Middle frontal gyrus (tissue), 1 donor: ENCODE results near the gene UHRF1.
"Not testable (repeated sequence)": the region's sequence is repeated elsewhere in the genome, so short reads cannot be mapped to it uniquely, and the experiment has no call there.

Experiments
- DNase-seq: peaks from one replicate; pipeline ENCODE4 v3.0.0-alpha.2; 2015; ENCODE audit warnings: low spot score; ENCODE audit errors: extremely low spot score

Gene UHRF1

DNA sequence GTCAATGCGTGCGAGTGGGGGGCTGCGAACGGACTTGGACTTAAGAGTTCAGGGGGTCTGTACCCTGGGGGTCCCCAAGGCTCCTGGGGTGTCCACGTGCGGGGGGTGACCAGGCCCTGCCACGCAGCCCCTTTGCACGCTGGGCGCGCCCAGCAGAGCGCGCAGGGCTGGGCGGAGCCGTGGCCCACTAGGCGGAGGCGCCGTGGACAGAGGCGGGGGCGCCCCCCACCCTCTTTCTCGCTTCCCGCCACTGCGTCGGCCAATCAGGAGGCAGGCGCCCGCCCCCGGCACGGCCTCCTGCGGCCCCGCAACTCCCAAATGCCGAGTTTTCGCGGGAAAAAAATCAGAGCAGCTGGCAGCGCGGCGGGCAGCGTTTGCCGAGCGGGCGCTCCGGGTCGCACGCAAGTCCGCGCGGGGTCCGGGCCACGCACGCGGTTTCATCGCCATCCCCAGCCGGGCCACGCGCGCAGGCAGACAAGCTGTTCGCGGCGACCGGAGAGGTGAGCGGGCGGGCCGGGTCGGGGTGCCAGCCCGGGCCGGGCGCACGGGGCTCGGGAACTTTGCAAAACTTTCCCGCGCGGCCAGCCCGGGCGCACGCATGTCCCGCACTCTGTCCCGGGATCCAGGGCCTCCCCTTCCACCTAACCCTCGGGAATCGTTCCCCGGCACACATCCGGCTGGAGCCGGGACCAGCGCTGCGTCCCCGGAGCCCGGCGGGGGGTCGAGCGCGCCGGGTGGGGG, at the start of gene UHRF1:
TSS of gene UHRF1 (plus strand) at position 346 of the 741 bp plus-strand sequence. CDS start 1,385 bp downstream, outside the sequence.
- DNase-seq: no peak

GRCh38 chr19:4859697-4860096, 49.6 kb upstream of the UHRF1 start:
- no peak for DNase-seq

GRCh38 chr19:4861147-4861546, 48.2 kb upstream of the UHRF1 start:
- DNase-seq: no peak

DNA sequence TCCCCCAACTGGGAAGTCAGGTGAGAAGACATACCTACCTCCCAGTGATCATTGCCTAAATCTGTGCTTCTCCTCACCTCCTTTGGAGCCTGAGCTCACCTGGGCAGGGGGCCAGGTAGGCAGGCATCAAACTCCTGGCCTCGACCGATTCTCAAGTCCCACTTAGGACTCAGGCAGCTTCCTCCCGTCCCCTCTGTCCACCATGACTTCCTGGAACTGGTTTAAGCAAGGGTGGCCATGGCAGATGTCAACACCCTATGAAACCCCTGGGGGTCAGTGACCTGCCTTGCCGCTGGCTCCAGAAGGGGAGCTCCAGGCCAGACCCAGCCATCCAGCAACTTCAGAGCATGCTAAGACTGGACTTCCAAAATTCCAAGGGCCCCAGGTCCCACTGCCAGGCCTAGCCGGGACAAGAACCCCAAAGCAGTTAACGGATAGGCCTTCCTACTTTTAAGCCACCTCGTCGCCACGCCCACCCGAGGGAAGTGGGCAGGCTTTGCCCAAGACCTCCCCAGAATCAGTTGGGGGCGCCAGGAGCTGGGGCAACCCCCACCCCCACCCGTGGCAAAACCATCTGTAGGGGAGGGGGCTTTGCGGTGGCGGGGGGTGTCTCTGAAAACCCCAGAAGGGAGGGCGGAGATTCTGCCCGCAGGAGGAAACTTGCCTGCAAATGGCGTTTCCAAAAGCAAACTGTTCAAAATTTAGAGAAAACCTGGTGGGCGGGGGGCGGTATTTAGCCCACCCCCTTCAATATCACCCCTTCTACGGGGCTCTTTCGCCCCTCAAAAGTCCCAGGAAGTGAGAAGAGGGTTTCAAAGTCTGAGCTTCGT, 42.5 kb upstream of the UHRF1 start:
- no peak for DNase-seq

GRCh38 chr19:4867534-4868285, 41.6 kb upstream of the UHRF1 start, which contains the start of gene PLIN3:
Gene PLIN3 (minus strand): TSS chr19:4867667. CDS start chr19:4861394, 6,273 bp downstream.
- DNase-seq: peak; percentile 53

DNA sequence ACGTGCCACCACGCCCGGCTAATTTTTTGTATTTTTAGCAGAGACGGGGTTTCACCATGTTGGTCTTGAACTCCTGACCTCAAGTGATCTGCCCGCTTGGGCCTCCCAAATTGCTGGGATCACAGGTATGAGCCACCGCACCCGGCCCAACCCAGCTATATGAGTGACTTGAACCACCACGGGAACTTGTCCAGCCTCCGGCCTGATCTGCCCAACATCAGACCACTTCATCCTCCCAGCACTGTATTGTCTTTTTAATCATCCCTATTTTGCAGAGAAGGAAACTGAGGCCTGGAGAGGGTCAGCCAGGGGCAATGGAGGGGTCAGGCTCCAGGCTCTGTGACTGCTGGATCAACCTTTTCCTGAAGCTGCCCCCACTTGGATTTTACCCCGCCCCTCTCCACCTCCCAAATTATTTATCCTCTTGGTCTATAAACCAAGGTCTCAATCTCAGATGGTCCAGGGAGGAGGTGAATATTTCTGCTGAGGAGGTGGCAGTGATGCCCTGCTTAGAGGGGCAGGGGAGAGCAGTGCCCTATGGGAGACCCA, 40.9 kb upstream of the UHRF1 start:
- no peak for DNase-seq

GRCh38 chr19:4870025-4870700, 39.1 kb upstream of the UHRF1 start:
- no peak for DNase-seq

- no peak for DNase-seq
Measured at GRCh38 chr19:4871711-4872110, 37.6 kb upstream of the UHRF1 start.

GRCh38 chr19:4873930-4874329, 35.4 kb upstream of the UHRF1 start:
- DNase-seq: no peak

GRCh38 chr19:4877753-4878490, 31.4 kb upstream of the UHRF1 start:
- DNase-seq: peak; percentile 61

- DNase-seq: no peak
Measured at GRCh38 chr19:4878491-4878968, 30.8 kb upstream of the UHRF1 start.

- DNase-seq: no peak
Measured at GRCh38 chr19:4879041-4879440, 30.3 kb upstream of the UHRF1 start.

DNA sequence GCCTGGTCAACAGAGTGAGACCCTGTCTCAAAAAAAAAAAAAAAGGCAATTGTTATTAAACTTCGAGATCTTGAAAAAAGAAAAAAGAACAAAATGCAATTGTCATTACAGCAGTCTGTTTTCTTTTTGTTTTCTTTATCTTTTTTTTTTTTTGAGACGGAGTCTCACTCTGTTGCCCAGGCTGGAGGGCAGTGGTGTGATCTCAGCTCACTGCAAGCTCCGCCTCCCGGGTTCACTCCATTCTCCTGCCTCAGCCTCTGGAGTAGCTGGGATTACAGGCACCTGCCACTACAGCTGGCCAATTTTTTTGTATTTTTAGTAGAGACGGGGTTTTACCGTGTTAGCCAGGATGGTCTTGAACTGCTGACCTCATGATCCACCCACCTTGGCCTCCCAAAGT, 26.4 kb upstream of the UHRF1 start:
- DNase-seq: not testable (repeated sequence)

- not testable (repeated sequence) for DNase-seq
Measured at GRCh38 chr19:4884993-4885392, 24.3 kb upstream of the UHRF1 start.

DNA sequence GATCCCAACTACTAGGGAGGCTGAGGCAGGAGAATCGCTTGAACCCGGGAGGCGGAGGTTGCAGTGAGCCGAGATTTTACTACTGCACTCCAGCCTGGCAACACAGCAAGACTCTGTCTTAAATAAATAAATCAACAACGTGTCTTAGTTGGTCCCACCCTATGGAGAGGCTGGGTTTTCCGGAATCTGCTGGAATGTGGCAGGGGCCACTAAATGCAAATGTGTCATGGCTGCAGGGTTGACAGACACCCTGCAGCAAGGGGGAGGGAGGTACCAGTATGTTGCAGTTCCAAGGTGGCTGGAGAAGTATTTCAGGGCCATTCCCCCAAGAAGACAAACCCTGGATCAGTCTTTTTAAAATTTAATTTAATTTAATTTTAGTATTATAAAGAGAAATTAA, 21.5 kb upstream of the UHRF1 start:
- not testable (repeated sequence) for DNase-seq

- DNase-seq: no peak
Measured at GRCh38 chr19:4889034-4889815, 20.1 kb upstream of the UHRF1 start.

- DNase-seq: no peak
Measured at GRCh38 chr19:4891066-4891465, 18.2 kb upstream of the UHRF1 start.

DNA sequence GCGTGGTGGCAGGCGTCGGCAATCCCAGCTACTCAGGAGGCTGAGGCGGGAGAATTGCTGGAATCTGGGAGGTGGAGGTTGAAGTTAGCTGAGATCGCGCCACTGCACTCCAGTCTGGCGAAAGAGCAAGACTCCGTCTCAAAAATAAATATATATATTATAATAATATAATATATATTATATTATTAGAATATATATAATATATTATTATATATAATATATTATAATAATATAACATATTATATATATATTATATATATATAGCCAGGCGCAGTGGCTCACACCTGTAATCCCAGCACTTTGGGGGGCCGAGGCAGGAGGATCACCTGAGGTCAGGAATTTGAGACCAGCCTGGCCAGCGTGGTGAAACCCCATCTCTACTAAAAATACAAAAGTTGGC, 16.3 kb upstream of the UHRF1 start:
- not testable (repeated sequence) for DNase-seq

DNA sequence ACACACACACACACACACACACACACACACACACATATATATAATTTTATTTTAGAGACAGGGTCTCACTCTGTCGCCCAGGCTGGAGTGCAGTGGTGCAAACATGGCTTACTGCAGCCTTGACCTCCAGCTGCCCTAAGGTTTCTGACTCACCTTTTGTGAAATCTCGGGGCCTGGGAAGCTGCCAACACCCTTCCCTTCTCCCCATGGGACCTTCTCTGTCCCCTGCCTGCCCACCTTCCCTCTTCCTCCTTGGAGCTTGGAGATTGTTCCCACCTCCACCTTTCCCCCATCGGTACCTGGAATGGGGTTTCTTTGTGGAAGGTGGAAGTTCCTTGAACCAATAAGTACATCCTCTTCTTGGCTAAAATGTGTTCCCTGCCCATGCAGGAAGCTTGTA, 12.9 kb upstream of the UHRF1 start:
- no peak for DNase-seq
